IPS-15b (cell line): ENCODE results near the gene TFAP2A.
A peak's percentile ranks its signal among the peaks of the same experiment; 100 is the strongest.

Source experiments
- H3K27me3 ChIP-seq: one replicate; pipeline ENCODE4 v1.6.1; 2013; ENCODE audit warnings: low read length; ENCODE audit not compliant: control insufficient read depth, insufficient read depth
- H3K36me3 ChIP-seq: one replicate; pipeline ENCODE4 v1.6.1; 2013; ENCODE audit warnings: low read length; ENCODE audit not compliant: control insufficient read depth, insufficient read depth
- H3K4me1 ChIP-seq: one replicate; pipeline ENCODE4 v1.6.1; 2013; ENCODE audit warnings: mild to moderate bottlenecking, low read length; ENCODE audit not compliant: control insufficient read depth, insufficient read depth
- H3K4me3 ChIP-seq: one replicate; pipeline ENCODE4 v1.5.1; 2013; ENCODE audit warnings: low read depth, low read length
- H3K9ac ChIP-seq: one replicate; pipeline ENCODE4 v1.6.1; 2013; ENCODE audit warnings: low read depth, mild to moderate bottlenecking, low read length
- H3K9me3 ChIP-seq: one replicate; pipeline ENCODE4 v1.6.1; 2013; ENCODE audit warnings: mild to moderate bottlenecking, low read length; ENCODE audit not compliant: control insufficient read depth, insufficient read depth

The TFAP2A gene

GRCh38 chr6:10401632-10402223 lies 13.1 kb downstream of the TFAP2A start:
- H3K4me1 ChIP-seq, result peaks cover 18% of the 10 kb centered on the region
- no peaks in the 10 kb centered on the region for H3K36me3 ChIP-seq
- peaks cover 89% of the 10 kb centered on the region for H3K27me3 ChIP-seq
- H3K9me3 ChIP-seq, result no peaks in the 10 kb centered on the region
- H3K9ac ChIP-seq, result no peak overlapping the region
- H3K4me3 ChIP-seq, result no peak overlapping the region

GRCh38 chr6:10401004-10401536 lies 13.8 kb downstream of the TFAP2A start:
- Histone ChIP-seq H3K36me3 (no peaks in the 10 kb centered on the region), H3K4me1 (peaks cover 18% of the 10 kb centered on the region), H3K4me3 (no peak overlapping the region), H3K27me3 (peaks cover 88% of the 10 kb centered on the region), H3K9ac (no peak overlapping the region), H3K9me3 (no peaks in the 10 kb centered on the region)

GRCh38 chr6:10400330-10400729 lies 14.5 kb downstream of the TFAP2A start:
- peaks cover 22% of the 10 kb centered on the region for H3K4me1 ChIP-seq
- no peak overlapping the region for H3K4me3 ChIP-seq
- no peaks in the 10 kb centered on the region for H3K36me3 ChIP-seq
- no peaks in the 10 kb centered on the region for H3K9me3 ChIP-seq
- peaks cover 88% of the 10 kb centered on the region for H3K27me3 ChIP-seq
- H3K9ac ChIP-seq, result no peak overlapping the region

- Histone ChIP-seq H3K36me3 (no peaks in the 10 kb centered on the region), H3K27me3 (peaks cover 91% of the 10 kb centered on the region), H3K4me3 (no peak overlapping the region), H3K4me1 (peaks cover 21% of the 10 kb centered on the region), H3K9ac (no peak overlapping the region), H3K9me3 (no peaks in the 10 kb centered on the region)
These were observed 15.4 kb downstream of the TFAP2A start for GRCh38 chr6:10399451-10399850.

- no peaks in the 10 kb centered on the region for H3K36me3 ChIP-seq
- H3K27me3 ChIP-seq, result peaks cover 97% of the 10 kb centered on the region
- H3K9me3 ChIP-seq, result no peaks in the 10 kb centered on the region
- H3K4me3 ChIP-seq, result peak overlapping the region; percentile 16
- H3K4me1 ChIP-seq, result peaks cover 23% of the 10 kb centered on the region
- H3K9ac ChIP-seq, result no peak overlapping the region
These were observed 16.2 kb downstream of the TFAP2A start for GRCh38 chr6:10398446-10399218.

- H3K36me3 ChIP-seq, result no peaks in the 10 kb centered on the region
- H3K27me3 ChIP-seq, result peaks cover 97% of the 10 kb centered on the region
- H3K9me3 ChIP-seq, result no peaks in the 10 kb centered on the region
- H3K4me1 ChIP-seq, result peaks cover 19% of the 10 kb centered on the region
- H3K9ac ChIP-seq, result no peak overlapping the region
- peak overlapping the region; percentile 16 for H3K4me3 ChIP-seq
These were observed 17.0 kb downstream of the TFAP2A start for GRCh38 chr6:10397756-10398445.

GRCh38 chr6:10396785-10397184 lies 18.1 kb downstream of the TFAP2A start:
- H3K4me3 ChIP-seq, result no peak overlapping the region
- no peak overlapping the region for H3K9ac ChIP-seq
- peaks cover 21% of the 10 kb centered on the region for H3K4me1 ChIP-seq
- no peaks in the 10 kb centered on the region for H3K9me3 ChIP-seq
- H3K27me3 ChIP-seq, result peaks cover 97% of the 10 kb centered on the region
- H3K36me3 ChIP-seq, result no peaks in the 10 kb centered on the region

- Histone ChIP-seq H3K9me3 (no peaks in the 10 kb centered on the region), H3K4me1 (peaks cover 21% of the 10 kb centered on the region), H3K4me3 (no peak overlapping the region), H3K27me3 (peaks cover 97% of the 10 kb centered on the region), H3K9ac (no peak overlapping the region), H3K36me3 (no peaks in the 10 kb centered on the region)
These were observed 18.9 kb downstream of the TFAP2A start for GRCh38 chr6:10395704-10396546.

- H3K4me1 ChIP-seq, result peaks cover 15% of the 10 kb centered on the region
- H3K27me3 ChIP-seq, result peaks cover 97% of the 10 kb centered on the region
- H3K4me3 ChIP-seq, result no peak overlapping the region
- H3K9me3 ChIP-seq, result no peaks in the 10 kb centered on the region
- no peak overlapping the region for H3K9ac ChIP-seq
- no peaks in the 10 kb centered on the region for H3K36me3 ChIP-seq
These were observed 19.6 kb downstream of the TFAP2A start for GRCh38 chr6:10395171-10395703.

- Histone ChIP-seq H3K36me3 (no peaks in the 10 kb centered on the region), H3K27me3 (peaks cover 97% of the 10 kb centered on the region), H3K9ac (no peak overlapping the region), H3K9me3 (no peaks in the 10 kb centered on the region), H3K4me3 (no peak overlapping the region), H3K4me1 (peaks cover 15% of the 10 kb centered on the region)
These were observed 21.2 kb downstream of the TFAP2A start for GRCh38 chr6:10393544-10394225.
